Measurements from ENCODE around the gene DNMT3A.

DNA sequence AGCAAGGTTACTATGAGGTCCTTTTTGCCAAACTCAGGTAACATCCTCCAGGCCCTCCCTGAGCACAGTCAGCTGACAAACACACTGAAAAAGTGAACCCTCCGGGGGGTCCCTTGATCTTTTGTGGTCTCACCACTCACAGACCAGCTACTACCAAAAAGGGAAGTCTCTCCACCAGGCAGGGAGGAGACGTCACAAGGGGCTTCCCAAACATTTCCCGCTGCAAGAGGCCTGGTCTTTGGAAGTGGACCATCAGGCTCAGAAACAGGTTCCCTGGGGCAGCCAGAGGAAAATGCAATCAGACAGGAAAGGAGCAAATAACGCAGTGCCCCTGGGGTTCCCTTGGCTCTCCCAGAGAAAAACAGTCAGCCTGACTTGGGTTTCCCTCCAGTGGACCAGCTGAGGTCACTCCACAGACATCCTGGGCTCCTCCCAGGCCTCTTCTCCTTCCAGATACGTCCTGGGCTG is 134.6 kb downstream of the DNMT3A start:
- TF ChIP-seq POLR2A (IDR thresholded peaks at IDR 0.05; ENCODE audit: low read length) (no peak), GATA1 (IDR thresholded peaks at IDR 0.05; ENCODE audit: low read depth, low read length) (no peak)
